NOMO-1 treated with dmso at 0.1 percent for 144 hours (cell line): Measurements from ENCODE around the gene EXPH5.
"Not testable (repeated sequence)": the region's sequence is repeated elsewhere in the genome, so short reads cannot be mapped to it uniquely, and the experiment has no call there.

Experiments
- DNase-seq: peaks from one replicate; lab custom pipeline; 2025; ENCODE audit not compliant: unreplicated experiment; lab: John Stamatoyannopoulos, UW

Gene EXPH5

DNA sequence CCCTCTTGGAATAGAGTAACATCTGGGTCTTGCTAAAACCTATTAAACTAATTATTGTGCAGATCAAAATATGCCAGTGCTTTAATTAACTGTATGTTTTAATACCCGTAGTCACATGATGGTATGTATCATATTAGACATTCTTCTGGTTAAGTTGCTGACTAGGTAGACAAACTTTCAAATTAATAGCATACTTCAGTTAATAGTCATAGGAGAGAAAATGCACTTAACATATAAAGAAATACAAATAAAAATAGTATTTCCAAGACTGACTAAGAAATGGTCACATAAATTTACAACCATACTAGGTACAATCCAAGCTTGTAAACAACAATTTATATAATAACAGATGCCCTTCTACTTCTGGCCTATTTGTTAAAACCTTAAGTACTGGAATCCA, 7.6 kb upstream of the EXPH5 start:
- DNase-seq: no peak

DNA sequence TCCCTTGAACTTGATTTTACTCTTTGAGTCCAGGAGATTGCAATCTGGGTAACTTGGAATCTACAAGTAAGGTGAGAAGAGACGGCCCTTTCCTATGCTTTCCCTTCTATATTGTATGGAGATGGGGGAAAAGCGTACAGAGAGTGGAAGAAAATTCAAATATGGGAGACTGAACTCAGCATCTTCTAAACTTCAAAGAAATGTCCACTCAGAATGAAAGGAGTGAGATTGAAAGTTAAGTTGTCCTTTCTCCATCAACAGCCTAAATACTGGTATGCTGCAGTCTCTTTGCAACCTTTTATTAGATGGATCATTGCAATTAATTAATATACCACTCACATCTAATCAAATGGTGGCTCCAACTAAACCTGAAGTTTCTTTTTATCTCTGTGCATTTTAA, 6.4 kb upstream of the EXPH5 start:
- DNase-seq: no peak

- no peak for DNase-seq
Observed at GRCh38 chr11:108597736-108598355, 4.3 kb upstream of the EXPH5 start.

DNA sequence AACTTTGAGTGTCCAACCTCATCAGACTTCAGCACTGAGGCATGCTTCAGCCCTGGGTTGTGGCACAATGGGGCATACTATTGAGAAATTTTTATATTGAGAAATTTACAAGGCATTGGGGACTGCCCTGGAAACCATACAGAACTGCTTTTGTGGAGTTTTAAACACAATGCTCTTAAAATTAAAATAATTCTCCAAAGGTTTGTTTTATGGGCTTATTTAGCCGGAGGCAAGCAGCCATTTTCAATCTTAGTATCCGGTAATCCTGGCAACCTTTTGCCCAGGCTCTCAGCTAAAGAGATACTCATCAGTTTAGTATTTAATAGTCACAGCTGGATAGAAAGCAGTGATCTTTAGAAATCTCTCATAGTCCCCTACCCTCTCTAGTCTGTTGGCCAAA, 3.1 kb upstream of the EXPH5 start:
- DNase-seq: no peak

GRCh38 chr11:108593923-108594434, 411 bp upstream of the EXPH5 start:
- no peak for DNase-seq

GRCh38 chr11:108592591-108593213, 866 bp downstream of the EXPH5 start:
- DNase-seq: no peak

- no peak for DNase-seq
Observed at GRCh38 chr11:108591893-108592292, 1.7 kb downstream of the EXPH5 start.

GRCh38 chr11:108589136-108589535, 4.4 kb downstream of the EXPH5 start:
- no peak for DNase-seq

- no peak for DNase-seq
Observed at GRCh38 chr11:108588287-108588686, 5.3 kb downstream of the EXPH5 start.

GRCh38 chr11:108587109-108587508, 6.5 kb downstream of the EXPH5 start:
- DNase-seq: no peak

DNA sequence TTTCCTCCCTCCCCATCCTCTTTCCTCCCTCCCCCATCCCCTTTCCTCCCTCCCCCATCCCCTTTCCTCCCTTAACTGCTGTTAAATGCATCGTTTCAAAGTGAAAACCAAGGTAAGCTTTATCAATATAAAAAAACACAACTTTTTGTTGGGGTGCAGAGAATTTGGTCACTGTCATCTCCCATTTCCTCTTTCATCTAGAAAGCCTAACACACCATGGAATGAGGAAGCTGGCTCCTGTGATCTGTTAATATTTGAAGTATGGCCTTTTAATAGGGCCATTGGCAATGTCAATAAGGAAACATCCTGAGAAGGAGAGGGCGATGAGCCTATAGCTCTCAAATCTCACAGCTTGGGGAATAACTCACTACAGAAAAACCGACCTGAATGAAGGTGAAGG, 7.0 kb downstream of the EXPH5 start:
- DNase-seq: no peak

DNA sequence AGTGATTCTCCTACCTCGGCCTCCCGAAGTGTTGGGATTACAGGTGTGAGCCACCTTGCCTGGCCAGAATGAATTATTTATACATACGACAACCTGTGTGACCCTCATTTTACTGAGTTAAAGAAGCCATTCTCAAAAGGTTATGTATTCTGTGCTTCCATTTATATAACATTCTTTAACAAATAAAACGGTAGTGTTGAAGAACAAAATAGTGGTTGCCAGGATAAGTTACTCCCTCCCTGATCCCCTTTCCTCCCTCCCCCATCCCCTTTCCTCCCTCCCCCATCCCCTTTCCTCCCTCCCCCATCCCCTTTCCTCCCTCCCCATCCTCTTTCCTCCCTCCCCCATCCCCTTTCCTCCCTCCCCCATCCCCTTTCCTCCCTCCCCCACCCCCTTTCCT, 7.4 kb downstream of the EXPH5 start:
- not testable (repeated sequence) for DNase-seq

- no peak for DNase-seq
Observed at GRCh38 chr11:108584973-108585372, 8.6 kb downstream of the EXPH5 start.

GRCh38 chr11:108580645-108581044, 12.9 kb downstream of the EXPH5 start:
- no peak for DNase-seq

- DNase-seq: no peak
Observed at GRCh38 chr11:108580043-108580442, 13.5 kb downstream of the EXPH5 start.

DNA sequence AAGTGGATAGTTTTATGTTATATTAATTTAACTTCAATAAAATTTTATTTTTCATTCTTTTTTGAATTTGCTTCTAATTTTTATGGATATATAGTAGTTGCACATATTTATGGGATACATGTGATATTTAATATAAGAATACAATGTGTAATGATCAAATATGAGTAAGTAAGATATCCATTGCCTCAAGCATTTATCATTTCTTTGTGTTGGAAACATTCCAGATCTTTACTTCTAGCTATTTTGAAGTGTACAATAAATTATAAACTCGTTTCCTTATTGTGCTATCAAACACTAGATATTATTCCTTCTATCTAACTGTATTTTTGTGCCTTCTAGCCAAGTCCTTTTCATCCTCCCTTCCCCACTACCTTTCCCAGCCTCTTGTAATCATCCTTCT, 17.0 kb downstream of the EXPH5 start:
- DNase-seq: no peak

DNA sequence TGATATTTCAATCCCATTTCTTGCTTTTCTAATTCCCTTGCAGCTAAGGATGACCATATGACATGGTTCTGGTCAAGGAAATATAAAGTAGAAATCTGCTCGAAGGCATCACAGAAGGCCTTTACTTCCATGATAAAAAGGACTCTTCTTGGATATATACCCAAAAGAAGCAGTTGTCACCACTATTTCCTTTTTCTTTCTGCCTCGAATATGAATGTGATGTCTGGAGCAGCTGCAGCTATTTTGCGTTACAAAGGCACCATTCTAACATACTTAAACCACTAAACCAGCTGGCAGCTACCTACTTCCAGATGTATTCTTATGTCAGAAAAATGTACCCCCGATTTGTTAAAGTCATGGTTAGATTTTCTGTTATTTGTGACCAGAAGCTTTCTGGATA, 18.9 kb downstream of the EXPH5 start:
- no peak for DNase-seq

- no peak for DNase-seq
Observed at GRCh38 chr11:108571001-108571400, 22.6 kb downstream of the EXPH5 start.

DNA sequence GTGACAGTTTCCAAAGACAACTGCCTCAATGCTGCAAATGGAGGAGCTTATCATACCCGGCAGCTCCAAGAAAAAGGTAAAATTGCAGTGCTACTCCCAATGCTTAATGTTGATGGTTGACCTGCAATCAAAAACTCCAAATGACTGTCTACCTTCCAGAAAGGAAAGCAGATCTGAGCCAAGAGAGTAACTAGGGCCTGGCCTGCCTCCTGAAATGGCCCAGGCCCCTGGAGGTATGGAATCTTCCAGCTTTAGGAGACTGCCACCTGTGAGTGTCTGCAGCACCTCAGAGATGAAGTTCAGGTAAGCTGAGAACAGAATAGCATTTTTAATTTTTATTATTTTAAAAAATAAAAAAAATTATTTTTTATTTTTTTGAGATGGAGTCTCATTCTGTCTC, 23.7 kb downstream of the EXPH5 start:
- DNase-seq: no peak

- DNase-seq: no peak
Observed at GRCh38 chr11:108568195-108568858, 25.2 kb downstream of the EXPH5 start.

DNA sequence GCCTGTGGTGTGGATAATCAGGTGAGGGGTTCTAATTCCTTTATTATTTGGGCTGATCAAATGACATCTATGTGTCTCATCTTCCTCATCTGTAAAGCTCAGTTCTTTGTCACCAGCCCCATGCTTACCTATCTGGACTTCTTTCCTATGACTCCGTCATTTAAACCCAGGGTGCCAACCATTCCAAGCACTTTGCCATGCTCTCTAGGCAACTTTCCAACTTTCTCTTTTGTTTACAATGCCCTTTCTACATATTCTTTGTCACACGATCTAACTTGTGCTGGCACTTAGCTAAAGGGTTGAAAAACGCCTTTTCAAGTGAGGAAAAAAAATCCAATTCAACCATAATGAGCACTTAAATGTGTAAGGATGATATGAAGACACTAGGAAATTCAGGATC, 27.9 kb downstream of the EXPH5 start:
- DNase-seq: no peak
